Activated T-helper 17 cell treated with anti-CD3 and anti-CD28 coated beads, Interleukin-2, amount 50 U/mL, for 72 hours (primary cell): ENCODE results near the gene FOXJ3. TPM values are rescaled to one million over a fixed set of nuclear protein-coding genes. Genes with fewer than 3 reads are reported as not detected.
A peak's percentile ranks its signal among the peaks of the same experiment; 100 is the strongest.

Source experiments
- ATAC-seq: fragments of 150-1000 bp; cut with Tn5 transposase; replicated peaks from 2 replicates; pipeline ENCODE4 v1.10.0; 2021; ENCODE audit warnings: mild to moderate bottlenecking, moderate library complexity
- H3K27ac Mint-ChIP-seq: one replicate; pipeline ENCODE4 v1.8.0; 2022; ENCODE audit warnings: mixed read lengths
- H3K27me3 Mint-ChIP-seq: one replicate; pipeline ENCODE4 v1.8.0; 2022; ENCODE audit warnings: mixed read lengths
- H3K36me3 Mint-ChIP-seq: one replicate; pipeline ENCODE4 v1.8.0; 2022; ENCODE audit warnings: low read depth, mild to moderate bottlenecking, mixed read lengths
- H3K4me1 Mint-ChIP-seq: one replicate; pipeline ENCODE4 v1.8.0; 2022; ENCODE audit warnings: mixed read lengths
- H3K4me3 Mint-ChIP-seq: one replicate; pipeline ENCODE4 v1.8.0; 2022; ENCODE audit warnings: mild to moderate bottlenecking, mixed read lengths
- H3K9me3 Mint-ChIP-seq: one replicate; pipeline ENCODE4 v1.8.0; 2022; ENCODE audit warnings: mixed read lengths
- total RNA-seq, 2 donors: library from RNA; stranded (reverse); gene quantifications; one replicate each; pipeline ENCODE4 v1.2.3, GENCODE V29; 2022

Gene FOXJ3
- total RNA-seq: 10 to 100 TPM; 48.8 to 53.6 TPM

DNA sequence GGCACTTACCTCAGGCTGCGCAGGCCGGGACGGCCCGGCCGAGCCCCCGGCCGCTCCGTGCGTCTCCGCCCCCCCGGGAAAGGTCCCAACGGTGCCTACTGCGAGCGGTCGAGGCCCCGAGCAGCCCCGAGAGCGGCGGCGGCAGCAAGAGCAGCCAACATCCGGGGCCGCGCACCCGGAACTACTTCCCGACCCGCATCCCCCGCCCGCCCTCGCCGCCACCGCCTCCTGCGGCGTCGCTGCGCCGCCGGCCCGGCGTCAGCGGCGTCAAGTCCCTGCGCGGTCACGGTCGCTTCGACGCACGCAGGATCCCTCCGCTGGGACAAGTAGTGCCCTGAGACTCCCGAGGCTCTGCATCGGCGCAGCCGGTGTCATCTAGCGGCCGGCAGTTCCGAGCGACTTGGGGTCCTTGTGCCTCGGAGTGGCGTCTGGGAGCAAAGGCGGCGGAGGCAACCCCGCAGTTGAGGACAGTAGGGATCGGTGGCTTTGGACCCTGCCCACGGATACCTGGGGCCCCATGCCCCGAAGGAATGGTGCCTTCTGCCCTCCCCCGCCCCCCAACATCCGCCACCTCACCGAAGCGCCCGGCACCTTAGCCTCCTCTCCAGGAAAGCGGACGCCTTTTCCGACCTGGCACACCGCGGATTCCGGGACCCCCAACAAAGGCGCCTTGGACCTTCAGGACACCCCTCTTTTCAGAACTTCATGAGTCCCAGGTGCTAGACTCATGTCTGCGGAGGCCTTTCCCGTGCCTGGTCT is at the start of gene FOXJ3:
FOXJ3 (minus strand) TSS at position 186 of the 759 bp plus-strand sequence. CDS start 24,142 bp downstream, outside the sequence.
- Mint-ChIP-seq H3K4me3 (peak within 1 kb of the TSS; percentile 97), H3K4me1 (peaks cover 38% of the 10 kb centered on the region), H3K27ac (peak within 1 kb of the TSS; percentile 95), H3K36me3 (peaks cover 13% of the 10 kb centered on the region), H3K9me3 (no peaks in the 10 kb centered on the region), H3K27me3 (no peaks in the 10 kb centered on the region)
- ATAC-seq: peak; percentile 93

DNA sequence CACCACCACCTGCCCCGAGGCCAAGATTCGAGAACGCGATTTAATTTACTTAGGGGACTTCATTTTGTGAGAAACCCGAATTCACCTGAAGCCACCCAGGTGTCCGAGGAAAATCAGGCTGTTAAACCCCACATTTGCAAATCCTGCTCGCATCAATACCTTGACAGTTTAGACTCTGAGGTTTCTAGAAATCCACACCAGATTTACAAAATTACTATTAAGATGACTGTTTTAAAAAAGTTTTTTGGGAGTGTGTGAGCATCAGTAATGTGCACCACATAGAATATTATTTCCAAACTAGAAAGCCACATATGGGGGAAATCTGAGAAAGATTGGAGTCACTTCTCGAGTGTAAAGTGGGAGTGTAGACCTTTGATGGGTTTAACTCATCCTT is 46.2 kb upstream of the FOXJ3 start:
- peak overlapping the region; percentile 78 for H3K4me3 Mint-ChIP-seq
- peaks cover 9% of the 10 kb centered on the region for H3K36me3 Mint-ChIP-seq
- no peaks in the 10 kb centered on the region for H3K9me3 Mint-ChIP-seq
- no peaks in the 10 kb centered on the region for H3K4me1 Mint-ChIP-seq
- H3K27me3 Mint-ChIP-seq: peaks cover 28% of the 10 kb centered on the region
- no peak overlapping the region for H3K27ac Mint-ChIP-seq
- no peak for ATAC-seq

DNA sequence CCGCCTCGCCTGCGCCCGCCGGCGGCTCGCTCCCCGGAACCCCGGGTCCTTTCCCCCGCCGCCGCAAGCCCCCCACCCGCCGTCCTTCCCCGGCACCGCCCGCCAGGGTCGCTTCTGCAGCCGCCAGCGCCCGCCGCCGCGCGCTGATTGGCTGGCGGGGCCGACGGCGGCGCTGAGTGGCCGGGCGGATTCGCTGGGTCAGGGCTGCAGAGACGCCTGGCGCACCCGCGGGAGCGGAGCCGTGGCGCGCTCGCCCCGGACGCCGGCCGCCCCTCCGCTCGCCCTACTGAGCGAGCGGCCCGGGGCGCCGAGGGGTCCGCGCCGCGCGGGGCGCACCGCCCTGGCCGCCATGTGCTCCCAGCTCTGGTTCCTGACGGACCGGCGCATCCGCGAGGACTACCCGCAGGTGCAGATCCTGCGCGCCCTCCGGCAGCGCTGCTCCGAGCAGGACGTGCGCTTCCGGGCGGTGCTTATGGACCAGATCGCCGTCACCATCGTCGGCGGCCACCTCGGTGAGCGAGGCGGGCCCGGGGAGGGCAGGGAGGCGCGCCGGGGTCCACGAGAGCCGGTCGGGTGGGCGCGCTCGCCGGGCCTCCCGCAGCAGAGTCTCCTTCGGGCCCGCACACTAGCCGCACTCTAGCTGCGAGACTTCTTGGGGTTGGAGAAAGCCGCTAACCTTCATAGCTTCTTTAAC is 45.7 kb upstream of the FOXJ3 start, which contains the start of gene RIMKLA:
RIMKLA (plus strand) TSS at position 207 of the 694 bp plus-strand sequence; CDS start at position 350, 143 bp downstream.
- peaks cover 28% of the 10 kb centered on the region for H3K27me3 Mint-ChIP-seq
- H3K4me3 Mint-ChIP-seq: peak within 1 kb of the TSS; percentile 78
- ATAC-seq: peak; percentile 94
- H3K27ac Mint-ChIP-seq: no peak within 1 kb of the TSS
- peaks cover 9% of the 10 kb centered on the region for H3K36me3 Mint-ChIP-seq
- H3K4me1 Mint-ChIP-seq: no peaks in the 10 kb centered on the region
- H3K9me3 Mint-ChIP-seq: no peaks in the 10 kb centered on the region

DNA sequence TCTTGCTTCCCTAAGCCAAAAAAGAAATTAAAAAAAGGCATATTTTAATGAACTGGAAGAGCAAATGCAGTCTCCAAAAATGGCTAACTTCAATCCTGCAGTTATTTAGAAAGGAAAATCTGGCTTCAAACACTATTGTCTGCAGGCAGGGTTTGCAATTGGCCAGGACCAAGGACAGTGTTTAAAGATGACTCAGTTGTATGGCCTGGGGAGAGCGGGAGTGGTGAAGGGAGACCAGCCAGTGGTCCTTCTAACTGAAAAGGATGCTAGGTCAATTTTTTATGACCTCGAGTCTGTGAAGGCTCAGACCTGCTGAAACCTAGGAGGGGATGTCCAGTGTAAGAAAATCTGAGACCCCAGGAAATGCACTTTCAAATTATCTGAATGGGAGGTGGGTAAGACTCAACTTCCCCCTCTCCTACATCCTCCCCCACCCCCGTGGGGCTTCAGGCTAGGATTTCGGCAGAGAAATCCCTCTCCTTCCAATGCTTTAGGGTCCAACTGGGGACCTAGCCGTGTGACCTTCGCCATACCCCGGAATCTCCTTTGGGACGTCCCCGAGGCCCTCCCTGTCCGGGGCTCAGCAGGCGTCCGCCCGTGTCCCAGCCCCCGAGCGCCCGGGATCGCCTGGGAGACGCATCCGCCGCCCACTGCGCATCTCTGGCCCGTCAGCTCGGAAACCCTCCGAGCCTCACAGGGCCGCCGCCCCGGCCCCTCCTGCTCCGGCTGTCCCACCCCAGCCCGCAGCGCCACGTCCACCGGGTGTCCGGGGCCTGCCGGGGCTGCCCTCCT is 45.0 kb upstream of the FOXJ3 start:
- H3K4me3 Mint-ChIP-seq: peak overlapping the region; percentile 73
- no peaks in the 10 kb centered on the region for H3K4me1 Mint-ChIP-seq
- peaks cover 9% of the 10 kb centered on the region for H3K36me3 Mint-ChIP-seq
- peak; percentile 55 for ATAC-seq
- H3K9me3 Mint-ChIP-seq: no peaks in the 10 kb centered on the region
- H3K27ac Mint-ChIP-seq: no peak overlapping the region
- peaks cover 27% of the 10 kb centered on the region for H3K27me3 Mint-ChIP-seq

- peaks cover 11% of the 10 kb centered on the region for H3K27me3 Mint-ChIP-seq
- H3K4me1 Mint-ChIP-seq: no peaks in the 10 kb centered on the region
- no peak overlapping the region for H3K27ac Mint-ChIP-seq
- ATAC-seq: no peak
- H3K9me3 Mint-ChIP-seq: no peaks in the 10 kb centered on the region
- no peak overlapping the region for H3K4me3 Mint-ChIP-seq
- no peaks in the 10 kb centered on the region for H3K36me3 Mint-ChIP-seq
Observed at GRCh38 chr1:42372796-42373195, 37.8 kb upstream of the FOXJ3 start.

GRCh38 chr1:42370876-42371549 is 36.0 kb upstream of the FOXJ3 start:
- no peak overlapping the region for H3K27ac Mint-ChIP-seq
- H3K36me3 Mint-ChIP-seq: no peaks in the 10 kb centered on the region
- ATAC-seq: no peak
- no peaks in the 10 kb centered on the region for H3K4me1 Mint-ChIP-seq
- no peaks in the 10 kb centered on the region for H3K9me3 Mint-ChIP-seq
- H3K27me3 Mint-ChIP-seq: peaks cover 11% of the 10 kb centered on the region
- H3K4me3 Mint-ChIP-seq: no peak overlapping the region

GRCh38 chr1:42369471-42369870 is 34.4 kb upstream of the FOXJ3 start:
- no peak for ATAC-seq
- no peak overlapping the region for H3K27ac Mint-ChIP-seq
- H3K9me3 Mint-ChIP-seq: no peaks in the 10 kb centered on the region
- H3K4me1 Mint-ChIP-seq: no peaks in the 10 kb centered on the region
- H3K36me3 Mint-ChIP-seq: no peaks in the 10 kb centered on the region
- peaks cover 11% of the 10 kb centered on the region for H3K27me3 Mint-ChIP-seq
- H3K4me3 Mint-ChIP-seq: no peak overlapping the region

- Mint-ChIP-seq H3K4me1 (no peaks in the 10 kb centered on the region), H3K4me3 (no peak overlapping the region), H3K27me3 (peaks cover 11% of the 10 kb centered on the region), H3K9me3 (no peaks in the 10 kb centered on the region), H3K27ac (no peak overlapping the region), H3K36me3 (no peaks in the 10 kb centered on the region)
- no peak for ATAC-seq
Observed at GRCh38 chr1:42368096-42368795, 33.2 kb upstream of the FOXJ3 start.

DNA sequence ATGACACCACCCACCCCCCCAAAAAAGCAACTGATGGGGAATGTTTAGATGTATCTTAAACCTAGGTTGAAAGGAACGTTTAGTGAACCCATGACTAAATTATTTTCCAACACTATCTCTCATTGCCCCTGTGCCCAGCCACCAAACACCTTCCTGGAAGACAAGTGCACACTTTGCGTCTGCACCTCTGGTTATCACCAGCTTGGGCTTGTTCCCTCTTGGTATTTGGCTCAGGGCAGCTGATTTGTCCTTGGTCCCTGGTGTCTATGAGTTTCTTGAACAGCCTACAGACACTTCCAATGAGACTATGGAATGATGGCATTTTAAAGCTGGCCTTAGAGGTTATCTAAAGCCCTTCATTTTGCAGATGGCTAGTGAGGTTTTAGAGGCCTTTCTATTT is 30.1 kb upstream of the FOXJ3 start:
- H3K27ac Mint-ChIP-seq: no peak overlapping the region
- H3K36me3 Mint-ChIP-seq: no peaks in the 10 kb centered on the region
- H3K4me1 Mint-ChIP-seq: no peaks in the 10 kb centered on the region
- H3K9me3 Mint-ChIP-seq: no peaks in the 10 kb centered on the region
- no peak for ATAC-seq
- peaks cover 17% of the 10 kb centered on the region for H3K27me3 Mint-ChIP-seq
- H3K4me3 Mint-ChIP-seq: no peak overlapping the region

DNA sequence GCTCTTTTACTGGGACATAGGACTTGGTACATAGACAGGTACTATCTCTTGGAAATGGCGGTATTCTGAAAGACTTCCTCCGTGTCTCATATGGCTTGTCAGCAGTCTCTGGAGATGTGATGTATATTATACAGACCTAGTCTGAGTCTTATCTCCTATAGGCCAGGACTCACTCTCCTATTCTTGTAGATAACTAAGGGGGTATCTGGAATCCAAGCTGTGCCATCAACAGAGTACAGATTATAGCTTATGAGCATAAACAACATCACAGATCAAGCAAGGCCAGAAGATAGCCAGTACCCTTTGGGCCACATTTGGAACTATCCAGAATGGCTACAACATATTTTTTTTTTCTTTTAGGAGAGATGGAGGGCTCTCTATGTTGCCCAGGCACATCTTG is 29.5 kb upstream of the FOXJ3 start:
- Mint-ChIP-seq H3K4me3 (no peak overlapping the region), H3K27ac (no peak overlapping the region), H3K36me3 (no peaks in the 10 kb centered on the region), H3K27me3 (peaks cover 13% of the 10 kb centered on the region), H3K4me1 (peaks cover 1% of the 10 kb centered on the region), H3K9me3 (no peaks in the 10 kb centered on the region)
- no peak for ATAC-seq

DNA sequence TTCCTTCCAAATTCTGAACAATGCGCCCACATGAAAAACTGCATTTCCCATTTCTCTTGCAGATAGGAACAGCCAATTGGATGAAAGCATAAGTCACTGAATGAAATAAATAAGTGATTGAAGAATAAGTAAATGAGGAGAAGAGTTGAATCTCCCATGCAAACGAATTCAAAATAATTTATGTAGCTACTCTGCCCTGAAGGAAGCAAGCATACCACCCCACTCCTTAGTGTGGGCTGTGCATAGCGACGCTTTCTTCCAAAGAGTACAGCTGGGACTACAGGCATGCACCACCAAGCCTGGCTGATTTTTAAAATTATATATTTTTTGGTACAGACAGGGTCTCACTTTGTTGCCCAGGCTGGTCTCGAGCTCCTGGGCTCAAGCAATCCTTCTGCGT is 29.1 kb upstream of the FOXJ3 start:
- H3K27me3 Mint-ChIP-seq: peaks cover 13% of the 10 kb centered on the region
- no peak overlapping the region for H3K27ac Mint-ChIP-seq
- H3K36me3 Mint-ChIP-seq: no peaks in the 10 kb centered on the region
- no peak for ATAC-seq
- H3K4me3 Mint-ChIP-seq: no peak overlapping the region
- peaks cover 4% of the 10 kb centered on the region for H3K4me1 Mint-ChIP-seq
- no peaks in the 10 kb centered on the region for H3K9me3 Mint-ChIP-seq

GRCh38 chr1:42359466-42359865 is 24.4 kb upstream of the FOXJ3 start:
- Mint-ChIP-seq H3K4me1 (peaks cover 4% of the 10 kb centered on the region), H3K27ac (no peak overlapping the region), H3K9me3 (no peaks in the 10 kb centered on the region), H3K36me3 (no peaks in the 10 kb centered on the region), H3K4me3 (no peak overlapping the region), H3K27me3 (peaks cover 6% of the 10 kb centered on the region)
- ATAC-seq: no peak

GRCh38 chr1:42358791-42359190 is 23.8 kb upstream of the FOXJ3 start:
- H3K9me3 Mint-ChIP-seq: no peaks in the 10 kb centered on the region
- peak; percentile 77 for ATAC-seq
- H3K36me3 Mint-ChIP-seq: no peaks in the 10 kb centered on the region
- no peak overlapping the region for H3K4me3 Mint-ChIP-seq
- peaks cover 6% of the 10 kb centered on the region for H3K27me3 Mint-ChIP-seq
- H3K27ac Mint-ChIP-seq: no peak overlapping the region
- H3K4me1 Mint-ChIP-seq: peaks cover 4% of the 10 kb centered on the region

- Mint-ChIP-seq H3K4me3 (no peak overlapping the region), H3K4me1 (no peaks in the 10 kb centered on the region), H3K27ac (no peak overlapping the region), H3K9me3 (no peaks in the 10 kb centered on the region), H3K36me3 (no peaks in the 10 kb centered on the region), H3K27me3 (peaks cover 23% of the 10 kb centered on the region)
- no peak for ATAC-seq
Observed at GRCh38 chr1:42350086-42350485, 15.1 kb upstream of the FOXJ3 start.
